HG02678 (cell line): ENCODE measurements around the gene NIPAL4.
"Not testable (repeated sequence)": the region's sequence is repeated elsewhere in the genome, so short reads cannot be mapped to it uniquely, and the experiment has no call there.

Experiments
- ATAC-seq: cut with Tn5 transposase; IDR thresholded peaks from one replicate; pipeline ENCODE4 v1.9.1; 2021; ENCODE audit warnings: mild to moderate bottlenecking, moderate library complexity; ENCODE audit not compliant: unreplicated experiment

Gene NIPAL4

GRCh38 chr5:157459715-157460599, at the start of gene NIPAL4:
Gene NIPAL4 (plus strand): TSS chr5:157460213. CDS start chr5:157460321, 108 bp downstream.
- no peak for ATAC-seq

GRCh38 chr5:157415838-157416237, 44.2 kb upstream of the NIPAL4 start:
- ATAC-seq, result no peak

DNA sequence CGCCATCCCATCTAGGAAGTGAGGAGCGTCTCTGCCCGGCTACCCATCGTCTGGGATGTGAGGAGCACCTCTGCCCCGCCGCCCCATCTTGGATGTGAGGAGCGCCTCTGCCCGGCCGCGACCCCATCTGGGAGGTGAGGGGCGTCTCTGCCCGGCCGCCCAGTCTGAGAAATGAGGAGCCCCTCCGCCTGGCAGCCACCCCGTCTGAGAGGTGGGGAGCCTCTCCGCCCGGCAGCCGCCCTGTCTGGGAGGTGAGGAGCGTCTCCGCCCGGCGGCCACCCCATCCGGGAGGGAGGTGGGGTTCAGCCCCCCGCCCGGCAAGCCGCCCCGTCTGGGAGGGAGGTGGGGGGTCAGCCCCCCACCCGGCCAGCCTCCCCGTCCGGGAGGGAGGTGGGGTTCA, 40.5 kb upstream of the NIPAL4 start:
- not testable (repeated sequence) for ATAC-seq

DNA sequence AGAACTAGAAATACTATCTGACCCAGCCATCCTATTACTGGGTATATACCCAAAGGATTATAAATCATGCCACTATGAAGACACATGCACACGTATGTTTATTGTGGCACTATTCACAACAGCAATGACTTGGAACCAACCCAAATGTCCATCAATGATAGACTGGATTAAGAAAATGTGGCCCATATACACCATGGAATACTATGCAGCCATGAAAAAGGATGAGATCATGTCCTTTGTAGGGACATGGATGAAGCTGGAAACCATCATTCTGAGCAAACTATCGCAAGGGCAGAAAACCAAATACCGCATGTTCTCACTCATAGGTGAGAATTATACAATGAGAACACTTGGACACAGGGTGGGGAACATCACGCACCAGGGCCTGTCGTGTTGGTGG, 30.1 kb upstream of the NIPAL4 start:
- ATAC-seq, result not testable (repeated sequence)

DNA sequence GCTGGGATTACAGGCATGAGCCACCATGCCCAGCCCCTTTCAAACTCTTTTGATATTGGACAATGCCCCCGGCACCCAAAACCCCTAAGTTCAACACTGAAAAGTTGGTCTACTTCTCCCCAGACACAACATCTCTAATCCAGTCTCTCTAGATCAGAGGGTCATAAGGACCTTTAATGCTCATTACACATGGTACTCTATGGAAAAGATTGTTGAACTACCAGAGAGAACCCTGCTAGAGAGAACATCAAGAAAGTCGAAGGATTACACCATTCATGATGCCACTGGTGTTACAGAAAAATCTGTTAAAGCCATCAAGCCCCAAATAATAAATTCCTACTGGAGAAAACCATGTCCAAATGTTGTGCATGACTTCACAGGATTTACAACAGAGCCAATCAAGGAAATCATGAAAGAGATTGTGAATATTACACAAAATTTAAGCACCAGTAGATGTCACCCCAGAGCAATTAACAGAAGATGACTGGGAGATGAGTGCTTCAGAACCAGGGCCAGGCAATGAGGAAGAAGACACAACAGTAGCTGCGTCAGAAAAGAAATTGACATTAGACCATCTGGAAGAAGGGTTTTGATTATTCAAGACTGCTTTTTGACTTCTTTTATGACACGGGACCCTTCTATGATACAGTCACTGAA, 28.3 kb upstream of the NIPAL4 start:
- ATAC-seq, result peak; percentile 61

- no peak for ATAC-seq
Observed at GRCh38 chr5:157434096-157434495, 25.9 kb upstream of the NIPAL4 start.

GRCh38 chr5:157443041-157443549, 16.9 kb upstream of the NIPAL4 start:
- ATAC-seq, result no peak

GRCh38 chr5:157444224-157444623, 15.8 kb upstream of the NIPAL4 start:
- no peak for ATAC-seq

DNA sequence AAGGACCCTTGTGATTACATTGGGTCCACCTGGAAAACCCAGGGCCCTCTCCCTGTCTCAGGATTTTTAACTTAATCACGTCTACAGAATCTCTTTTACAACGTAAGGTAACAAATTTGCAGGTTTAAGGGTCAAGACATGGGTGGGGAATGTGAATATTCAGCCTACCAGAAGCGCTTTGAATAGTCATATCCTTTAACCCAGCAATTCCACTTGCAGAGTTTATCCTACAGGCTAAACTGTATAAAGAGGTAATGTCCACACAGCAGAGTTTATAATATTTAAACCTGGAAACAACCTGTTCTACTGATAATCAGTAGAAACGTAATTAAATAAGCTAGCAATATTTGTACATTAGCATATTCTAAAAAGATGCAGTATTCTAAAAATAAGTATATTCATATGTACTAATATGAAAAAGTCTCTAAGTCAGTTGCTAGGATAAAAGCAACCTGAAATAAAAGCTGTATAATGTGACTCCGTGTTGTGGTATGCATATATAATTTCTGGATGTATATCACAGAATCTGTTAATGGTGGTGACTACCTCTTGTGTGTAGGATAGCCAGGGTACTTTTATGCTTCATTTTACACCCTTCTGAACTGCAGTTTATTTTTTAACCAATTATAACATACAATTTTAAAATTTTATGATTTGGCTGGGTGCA, 14.1 kb upstream of the NIPAL4 start:
- ATAC-seq, result no peak

- ATAC-seq, result no peak
Observed at GRCh38 chr5:157446412-157446935, 13.5 kb upstream of the NIPAL4 start.

DNA sequence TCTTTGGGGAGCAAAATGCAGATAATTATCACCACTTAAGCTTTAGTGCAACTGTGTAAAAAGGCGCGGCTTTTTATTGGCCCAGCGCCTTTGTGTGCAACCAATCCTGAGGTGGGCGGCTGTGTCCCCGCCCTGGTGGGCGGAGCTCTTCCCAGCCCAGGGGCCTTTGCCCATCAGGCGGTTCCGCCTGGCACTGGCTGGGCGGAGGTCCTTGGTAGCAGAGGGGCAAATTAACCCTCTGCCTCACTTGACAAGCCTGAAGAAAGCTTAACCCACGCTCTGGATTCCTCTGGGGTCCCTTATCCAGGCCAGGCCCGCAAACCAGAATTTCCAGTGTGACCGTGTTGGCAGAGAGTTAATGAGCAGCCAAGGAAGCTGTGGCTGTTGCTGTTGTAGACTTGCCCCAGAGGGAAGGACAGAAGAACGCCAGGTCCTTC, 12.8 kb upstream of the NIPAL4 start:
- no peak for ATAC-seq

DNA sequence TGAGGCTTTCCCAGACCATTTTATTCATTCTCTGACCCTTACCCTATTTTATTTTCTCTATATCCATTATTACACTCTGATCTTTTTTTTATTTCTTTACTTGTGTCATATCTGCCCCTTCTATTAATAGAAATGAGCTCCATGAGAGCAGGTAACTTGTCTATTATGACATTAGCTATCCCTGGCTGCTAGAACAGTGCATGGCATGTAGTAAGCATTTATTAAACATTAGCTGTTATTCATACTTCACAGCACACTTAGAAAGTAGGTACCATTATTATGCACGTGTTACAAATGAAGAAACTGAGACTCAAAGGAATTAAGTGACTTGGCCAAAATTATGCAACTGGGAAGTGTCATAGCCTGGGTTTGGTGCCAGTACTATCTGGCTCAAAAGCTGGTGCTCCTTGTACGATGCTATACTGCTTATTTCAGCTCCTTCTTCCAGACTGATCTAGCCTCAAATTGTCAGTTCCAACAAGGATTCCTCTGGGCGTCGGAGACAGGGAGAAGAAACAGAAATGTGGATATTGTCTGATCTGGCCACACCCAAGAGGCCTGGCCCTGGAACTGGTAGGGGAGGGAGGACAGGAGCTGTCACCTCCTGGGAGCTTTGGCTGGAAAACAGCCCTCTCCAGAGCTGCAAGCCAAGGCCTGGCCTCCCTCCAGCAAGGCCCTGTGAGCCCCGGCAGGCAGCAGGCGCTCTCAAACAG, 10.8 kb upstream of the NIPAL4 start:
- no peak for ATAC-seq

GRCh38 chr5:157450024-157450423, 10.0 kb upstream of the NIPAL4 start:
- no peak for ATAC-seq

GRCh38 chr5:157451806-157452205, 8.2 kb upstream of the NIPAL4 start:
- ATAC-seq, result no peak

- ATAC-seq, result no peak
Observed at GRCh38 chr5:157454273-157454672, 5.7 kb upstream of the NIPAL4 start.

GRCh38 chr5:157455057-157455456, 5.0 kb upstream of the NIPAL4 start:
- no peak for ATAC-seq

DNA sequence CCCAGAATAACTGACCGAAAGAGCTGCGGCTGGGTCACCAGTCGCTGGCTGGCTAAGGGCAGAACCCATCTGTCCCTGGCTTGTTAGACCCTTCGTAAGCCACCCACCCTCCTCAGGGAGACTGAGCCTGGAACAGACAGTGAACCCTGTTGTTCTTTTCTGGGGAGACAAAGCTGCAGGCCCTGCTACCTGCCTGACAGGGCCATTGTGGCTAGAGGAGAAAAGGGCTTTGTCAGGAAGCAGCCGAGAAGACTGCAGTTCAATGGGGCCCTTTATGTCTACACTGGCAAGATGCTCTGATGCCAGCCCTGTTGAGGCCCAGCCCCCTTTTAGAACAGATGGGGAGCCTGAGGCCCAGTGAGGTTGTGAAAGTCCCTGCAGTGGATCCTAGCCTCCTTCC, 3.7 kb upstream of the NIPAL4 start:
- no peak for ATAC-seq

- no peak for ATAC-seq
Observed at GRCh38 chr5:157457391-157457790, 2.6 kb upstream of the NIPAL4 start.

DNA sequence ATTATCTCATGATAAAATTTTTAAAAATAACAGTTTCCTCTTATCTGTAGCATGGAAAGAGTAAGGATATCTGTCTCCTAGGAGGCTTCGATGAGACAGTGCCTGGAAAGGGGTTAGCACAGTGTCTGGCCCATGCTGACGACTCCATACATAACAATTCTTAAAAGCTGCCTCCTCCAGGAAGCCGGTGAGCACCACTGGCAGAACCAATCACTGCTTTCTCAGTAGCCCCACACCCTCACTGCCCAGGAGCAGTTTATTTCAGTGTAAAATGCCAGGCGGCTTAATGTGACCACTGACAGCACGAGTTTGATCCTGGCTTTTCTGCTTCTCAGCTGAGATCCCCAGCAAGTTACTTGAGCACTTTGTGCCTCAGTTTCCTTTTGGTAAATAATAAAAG, 1.2 kb upstream of the NIPAL4 start:
- ATAC-seq, result no peak

- no peak for ATAC-seq
Observed at GRCh38 chr5:157460921-157461792, 1.1 kb downstream of the NIPAL4 start.
